ENCODE results near the gene ATAT1.

ATAT1 gene

GRCh38 chr6:30601436-30601814, 25.2 kb upstream of the ATAT1 start:
- DNase-seq (ENCODE audit: low read depth in 1 of 2, low spot score in 1 of 2): no peak
- TF ChIP-seq JUND (IDR thresholded peaks at IDR 0.05; ENCODE audit: low read depth): no peak
- in situ Hi-C loops (cut with HindIII; ENCODE audit: low pct_unique_long_range_greater_than_20kb, low sequenced_read_pairs): no loop called here

- in situ Hi-C loops (cut with HindIII; ENCODE audit: low pct_unique_long_range_greater_than_20kb, low sequenced_read_pairs): no loop called here
- DNase-seq (ENCODE audit: low read depth in 1 of 2, low spot score in 1 of 2): no peak
Observed at GRCh38 chr6:30601815-30602641, 24.6 kb upstream of the ATAT1 start.

GRCh38 chr6:30603961-30604360, 22.7 kb upstream of the ATAT1 start:
- in situ Hi-C loops (cut with HindIII; ENCODE audit: low pct_unique_long_range_greater_than_20kb, low sequenced_read_pairs): no loop called here
- TF ChIP-seq JUND (IDR thresholded peaks at IDR 0.05; ENCODE audit: low read depth): no peak
- no peak for DNase-seq (ENCODE audit: low read depth in 1 of 2, low spot score in 1 of 2)

More at GRCh38 chr6:30601815-30602641, 24.6 kb upstream of the ATAT1 start:
- TF ChIP-seq JUND (IDR thresholded peaks at IDR 0.05; ENCODE audit: low read depth): no peak

- TF ChIP-seq JUND (IDR thresholded peaks at IDR 0.05; ENCODE audit: low read depth): no peak
- in situ Hi-C loops (cut with HindIII; ENCODE audit: low pct_unique_long_range_greater_than_20kb, low sequenced_read_pairs): no loop called here
- DNase-seq (ENCODE audit: low read depth in 1 of 2, low spot score in 1 of 2): no peak
Observed at GRCh38 chr6:30610065-30610464, 16.6 kb upstream of the ATAT1 start.

- DNase-seq (ENCODE audit: low read depth in 1 of 2, low spot score in 1 of 2): no peak
- TF ChIP-seq JUND (IDR thresholded peaks at IDR 0.05; ENCODE audit: low read depth): no peak
- in situ Hi-C loops (cut with HindIII; ENCODE audit: low pct_unique_long_range_greater_than_20kb, low sequenced_read_pairs): no loop called here
Observed at GRCh38 chr6:30611150-30611855, 15.4 kb upstream of the ATAT1 start.

DNA sequence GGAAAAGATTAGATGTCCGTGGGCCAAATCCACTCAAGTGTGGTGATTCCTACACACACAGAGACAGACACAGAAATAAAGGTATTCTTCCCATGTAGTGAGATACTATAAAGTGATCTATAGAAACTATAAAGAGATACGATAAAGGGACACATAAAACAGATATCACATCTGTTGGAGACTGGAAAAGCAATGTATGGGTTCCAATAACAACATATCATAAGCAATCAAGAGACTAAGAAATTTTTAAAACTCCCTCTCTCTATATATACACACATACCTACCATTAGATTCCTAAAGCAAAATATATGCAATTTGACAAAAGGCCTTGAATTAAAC, 14.8 kb upstream of the ATAT1 start:
- in situ Hi-C loops (cut with HindIII; ENCODE audit: low pct_unique_long_range_greater_than_20kb, low sequenced_read_pairs): no loop called here
- DNase-seq (ENCODE audit: low read depth in 1 of 2, low spot score in 1 of 2): no peak
- TF ChIP-seq JUND (IDR thresholded peaks at IDR 0.05; ENCODE audit: low read depth): no peak

DNA sequence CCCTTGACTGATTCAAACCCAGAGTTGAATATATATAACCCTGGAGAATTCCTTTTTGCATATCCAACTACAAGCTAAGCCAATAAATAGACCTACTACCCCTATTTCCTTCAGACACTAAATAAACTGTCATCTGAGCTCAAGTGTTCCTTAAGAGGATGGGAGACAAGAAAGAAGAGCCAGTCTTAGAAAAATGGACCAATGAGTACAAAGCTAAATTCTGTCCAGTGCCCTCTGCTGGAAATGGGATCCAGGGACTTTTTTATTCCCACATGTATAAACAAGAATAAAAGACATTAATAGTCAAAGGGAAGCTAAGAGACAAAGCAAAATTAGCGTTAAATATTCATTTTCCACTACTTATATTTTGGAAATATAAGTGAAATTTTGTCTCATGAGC, 14.5 kb upstream of the ATAT1 start:
- no peak for TF ChIP-seq JUND (IDR thresholded peaks at IDR 0.05; ENCODE audit: low read depth)
- in situ Hi-C loops (cut with HindIII; ENCODE audit: low pct_unique_long_range_greater_than_20kb, low sequenced_read_pairs): no loop called here
- peak in 1 of 2 experiments; percentile 62 for DNase-seq (ENCODE audit: low read depth in 1 of 2, low spot score in 1 of 2)

DNA sequence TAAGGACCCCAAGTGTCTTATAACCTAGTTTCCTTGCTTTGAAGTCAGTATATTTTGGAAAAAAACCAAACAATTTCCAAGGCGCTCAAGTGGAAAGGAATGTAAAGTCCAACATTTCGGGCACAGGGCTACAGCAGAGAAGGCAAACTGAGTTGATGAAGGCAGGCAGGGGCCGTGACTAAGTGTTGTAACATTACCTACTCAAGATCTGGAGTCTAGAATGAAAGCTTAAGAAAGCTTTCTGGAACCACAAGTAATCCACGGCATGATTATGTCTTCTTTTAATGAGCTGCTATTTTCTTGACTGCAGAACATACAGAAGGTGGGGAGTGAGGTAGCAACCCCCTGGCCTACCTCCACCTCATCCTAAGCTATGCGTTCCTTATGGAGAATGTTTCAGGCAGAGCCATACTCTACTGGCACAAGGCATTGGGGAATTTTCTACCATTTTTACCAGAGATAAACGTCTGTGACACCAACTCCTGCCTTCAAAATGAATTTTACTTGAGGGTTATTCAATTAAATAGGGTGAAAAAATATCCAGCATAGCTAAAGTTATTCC, 13.9 kb upstream of the ATAT1 start:
- DNase-seq (ENCODE audit: low read depth in 1 of 2, low spot score in 1 of 2): no peak
- in situ Hi-C loops (cut with HindIII; ENCODE audit: low pct_unique_long_range_greater_than_20kb, low sequenced_read_pairs): no loop called here
- 0 out of 2 replicates have a peak, but pooled peaks have one; percentile 12 for TF ChIP-seq JUND (IDR thresholded peaks at IDR 0.05; ENCODE audit: low read depth)

- in situ Hi-C loops (cut with HindIII; ENCODE audit: low pct_unique_long_range_greater_than_20kb, low sequenced_read_pairs): no loop called here
- TF ChIP-seq JUND (IDR thresholded peaks at IDR 0.05; ENCODE audit: low read depth): no peak
Observed at GRCh38 chr6:30613251-30614043, 13.2 kb upstream of the ATAT1 start.

DNA sequence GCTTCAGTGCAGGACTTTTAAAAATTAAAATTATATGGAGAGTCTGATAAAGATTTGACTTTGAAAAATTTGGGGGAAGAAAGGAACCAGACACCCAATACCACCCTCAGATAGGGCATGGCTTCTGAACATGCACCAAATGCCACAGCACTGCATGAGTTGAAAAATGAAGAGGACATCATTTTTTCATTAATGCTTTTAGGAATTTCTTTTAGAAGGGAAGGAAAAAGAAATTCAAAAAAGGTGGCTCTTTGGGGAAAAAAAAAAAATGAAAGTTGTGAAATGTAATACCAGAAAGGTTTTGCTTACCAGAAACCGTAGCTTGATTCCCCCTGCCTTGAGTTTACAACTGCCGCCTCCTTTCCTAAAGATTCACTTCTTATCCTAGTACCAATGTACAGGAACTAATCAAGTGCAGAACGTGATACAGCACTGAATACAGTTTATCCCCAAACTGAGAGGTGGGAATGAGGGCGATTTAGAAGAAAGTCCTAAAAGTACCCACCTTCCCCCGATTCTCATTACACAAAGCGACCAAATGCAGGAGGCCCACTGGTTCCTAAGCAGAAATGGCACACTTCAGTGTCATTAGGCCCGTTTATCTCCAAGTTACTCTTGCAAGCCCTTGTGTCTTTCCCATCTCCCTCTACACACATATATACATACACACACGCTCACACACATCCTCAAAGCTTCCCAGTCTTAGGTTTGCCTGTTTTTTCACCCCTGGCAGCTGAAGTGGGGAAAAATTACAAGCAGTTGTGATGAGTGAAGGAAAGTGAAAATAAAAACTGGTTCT, 12.4 kb upstream of the ATAT1 start:
- DNase-seq (ENCODE audit: low read depth in 1 of 2, low spot score in 1 of 2): peak in 1 of 2 experiments; percentile 48
- TF ChIP-seq JUND (IDR thresholded peaks at IDR 0.05; ENCODE audit: low read depth): no peak
- in situ Hi-C loops (cut with HindIII; ENCODE audit: low pct_unique_long_range_greater_than_20kb, low sequenced_read_pairs): no loop called here

More at GRCh38 chr6:30613251-30614043, 13.2 kb upstream of the ATAT1 start:
- no peak for DNase-seq (ENCODE audit: low read depth in 1 of 2, low spot score in 1 of 2)

- in situ Hi-C loops (cut with HindIII; ENCODE audit: low pct_unique_long_range_greater_than_20kb, low sequenced_read_pairs): no loop called here
- TF ChIP-seq JUND (IDR thresholded peaks at IDR 0.05; ENCODE audit: low read depth): peak; percentile 25; the same call in 1 of the 2 replicates
- peak; percentile 35 to 99 for DNase-seq (ENCODE audit: low read depth in 1 of 2, low spot score in 1 of 2)
Observed at GRCh38 chr6:30614843-30615218, 11.8 kb upstream of the ATAT1 start.
